ENCODE measurements around the gene RBMS3.
A peak's percentile ranks its signal among the peaks of the same experiment; 100 is the strongest.
"Not testable (repeated sequence)": the region's sequence is repeated elsewhere in the genome, so short reads cannot be mapped to it uniquely, and the experiment has no call there.

The RBMS3 gene

DNA sequence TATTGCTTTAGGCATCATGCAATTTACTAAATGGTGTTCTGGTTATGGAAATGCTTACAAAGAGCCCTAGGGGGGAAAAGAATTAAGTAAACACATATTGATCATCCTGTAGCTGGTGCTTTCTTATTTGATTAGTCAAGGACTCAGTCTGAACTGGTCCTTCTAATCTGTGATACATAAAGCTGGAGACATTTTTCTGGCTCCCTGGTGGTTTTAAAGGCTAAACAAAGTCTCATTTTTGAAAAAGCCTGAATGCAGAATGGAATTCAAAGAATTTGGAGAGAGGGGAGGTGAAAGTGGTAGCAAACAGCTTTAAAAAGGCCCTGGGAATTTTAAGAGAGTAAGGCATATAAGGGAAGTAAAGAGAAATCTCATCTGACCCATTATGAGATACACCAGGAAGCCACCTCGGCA lies 149.7 kb downstream of the RBMS3 start:
- peak; percentile 20 for DNase-seq (ENCODE audit: low spot score)

DNA sequence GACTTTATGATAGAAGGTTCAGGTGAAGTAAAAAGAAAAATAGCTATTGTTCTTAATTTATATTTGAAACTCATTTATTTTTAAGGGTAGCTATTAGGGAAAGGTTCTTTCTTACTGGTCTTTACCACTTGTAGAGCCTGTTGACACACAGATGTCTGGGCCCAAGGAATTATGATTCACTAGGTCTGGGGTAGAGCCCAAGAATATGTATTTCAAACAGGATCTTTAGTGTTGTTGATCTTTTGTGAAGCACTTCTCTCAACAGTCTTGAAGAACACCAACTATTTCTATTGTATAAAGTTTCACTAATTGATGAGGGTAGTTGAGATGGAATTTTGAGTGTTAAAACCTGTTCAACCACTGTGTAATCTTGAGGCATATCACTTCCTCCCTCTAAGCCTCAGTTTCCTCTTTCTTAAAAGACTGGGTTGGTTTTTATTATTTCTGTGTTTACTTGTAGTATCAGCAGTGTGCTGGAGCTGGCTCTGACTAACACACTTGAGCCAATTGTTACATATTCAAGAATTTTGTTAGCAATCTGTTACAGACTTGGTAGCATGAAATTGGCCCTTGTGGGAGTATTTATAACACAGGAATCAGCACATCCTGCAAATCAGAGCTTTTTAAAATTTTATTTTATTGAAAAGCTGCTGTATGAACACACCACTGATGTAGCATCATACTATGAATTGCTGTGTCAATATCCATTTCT lies 155.9 kb downstream of the RBMS3 start:
- no peak for DNase-seq (ENCODE audit: low spot score)

DNA sequence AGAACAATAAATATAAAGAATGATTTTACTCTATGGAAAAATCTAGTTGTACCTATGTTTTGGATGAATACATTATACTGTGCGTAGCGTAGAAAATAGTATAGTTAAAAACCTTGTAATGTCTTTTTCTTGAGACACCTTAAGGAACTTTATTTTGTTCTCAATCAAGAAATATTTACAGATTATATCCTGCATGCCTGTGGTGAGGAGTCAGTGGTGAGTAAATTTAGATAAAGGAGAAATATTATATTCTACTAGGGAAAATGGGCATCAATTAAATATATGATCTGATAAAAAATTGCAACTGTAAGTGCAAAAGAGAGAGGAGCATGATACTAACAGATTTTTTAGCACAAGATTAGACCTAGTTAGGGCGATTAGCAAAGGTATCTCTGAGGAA lies 157.7 kb downstream of the RBMS3 start:
- no peak for DNase-seq (ENCODE audit: low spot score)

DNA sequence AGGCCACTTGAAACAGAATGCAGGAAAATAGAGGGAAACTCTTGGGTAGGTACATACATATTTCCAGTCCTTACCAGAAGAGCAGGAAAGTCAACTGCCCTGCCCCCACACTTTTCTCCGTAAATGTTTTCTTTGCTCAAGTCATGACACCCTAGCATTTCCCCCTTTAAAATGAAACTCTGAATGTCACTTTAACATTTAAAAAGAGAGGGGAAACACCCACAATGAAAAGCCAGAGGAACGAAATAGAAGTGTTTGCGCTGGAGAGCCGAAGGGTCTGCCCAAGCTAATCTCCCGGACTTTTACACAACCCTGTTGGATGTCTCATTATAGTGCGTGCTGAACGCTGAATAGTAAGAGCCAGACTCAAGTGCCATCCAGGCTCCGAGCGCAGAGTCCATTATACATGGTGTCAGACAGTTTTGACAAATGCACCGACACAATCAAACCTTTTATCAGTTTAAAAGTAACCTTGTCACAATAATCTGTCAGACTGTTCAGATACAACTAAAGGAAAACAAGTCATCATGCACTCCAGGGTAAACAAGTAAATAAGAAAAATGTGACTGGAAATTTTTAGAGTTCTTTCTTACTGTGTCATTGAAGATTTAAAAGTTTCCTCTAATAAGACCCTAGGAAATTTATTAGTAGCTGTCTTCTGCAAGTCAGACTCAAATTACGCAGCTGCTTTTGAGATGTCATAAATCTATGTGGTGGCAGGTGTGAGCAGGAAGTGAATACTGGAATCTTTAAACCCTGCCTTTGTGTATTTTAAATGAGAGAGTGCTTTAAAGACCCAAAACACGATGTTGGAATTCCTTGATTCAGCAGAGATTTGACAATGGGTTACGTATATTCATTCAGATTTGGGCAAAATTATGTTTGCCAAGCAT lies 159.8 kb downstream of the RBMS3 start:
- no peak for DNase-seq (ENCODE audit: low spot score)

DNA sequence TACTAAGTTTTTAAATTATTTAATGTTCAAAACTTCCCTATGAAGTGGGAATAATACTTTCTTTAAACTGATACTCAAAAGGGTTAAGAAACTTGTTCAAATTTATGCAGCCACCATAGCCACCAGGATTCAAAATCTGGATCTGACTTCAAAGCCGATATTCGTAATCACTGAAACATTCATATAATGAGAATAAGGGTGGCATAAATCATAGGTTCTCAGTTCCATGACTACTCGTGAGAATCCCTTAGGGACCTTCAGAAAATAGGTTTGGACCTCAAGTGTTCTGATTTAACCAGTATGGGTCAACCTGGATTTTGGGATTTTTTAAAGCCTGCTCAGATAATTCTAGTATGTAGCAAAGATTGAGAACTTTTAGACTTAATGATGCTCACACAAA lies 160.6 kb downstream of the RBMS3 start:
- no peak for DNase-seq (ENCODE audit: low spot score)

- no peak for DNase-seq (ENCODE audit: low spot score)
These were observed 167.2 kb downstream of the RBMS3 start for GRCh38 chr3:29447946-29448627.

DNA sequence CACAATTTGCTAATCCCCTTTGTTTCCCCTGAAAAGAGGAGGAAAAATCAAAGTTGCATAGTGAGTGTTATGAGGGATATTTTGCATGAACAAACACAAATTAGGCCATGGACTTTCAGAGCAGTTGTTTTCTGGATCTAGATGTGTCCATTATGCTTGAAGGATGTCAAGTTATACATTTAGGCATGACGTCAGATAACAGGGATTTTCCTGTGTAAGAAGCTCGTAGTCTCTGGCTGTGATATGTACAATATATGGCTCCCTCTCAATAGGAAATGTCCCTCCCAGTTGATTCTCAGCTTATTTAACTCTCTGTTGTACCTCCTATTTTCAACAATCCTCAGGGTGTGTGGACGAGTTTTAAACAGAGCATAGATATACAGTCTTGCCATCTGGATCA lies 171.0 kb downstream of the RBMS3 start:
- no peak for DNase-seq (ENCODE audit: low spot score)

- no peak for DNase-seq (ENCODE audit: low spot score)
These were observed 172.0 kb downstream of the RBMS3 start for GRCh38 chr3:29452934-29453283.

DNA sequence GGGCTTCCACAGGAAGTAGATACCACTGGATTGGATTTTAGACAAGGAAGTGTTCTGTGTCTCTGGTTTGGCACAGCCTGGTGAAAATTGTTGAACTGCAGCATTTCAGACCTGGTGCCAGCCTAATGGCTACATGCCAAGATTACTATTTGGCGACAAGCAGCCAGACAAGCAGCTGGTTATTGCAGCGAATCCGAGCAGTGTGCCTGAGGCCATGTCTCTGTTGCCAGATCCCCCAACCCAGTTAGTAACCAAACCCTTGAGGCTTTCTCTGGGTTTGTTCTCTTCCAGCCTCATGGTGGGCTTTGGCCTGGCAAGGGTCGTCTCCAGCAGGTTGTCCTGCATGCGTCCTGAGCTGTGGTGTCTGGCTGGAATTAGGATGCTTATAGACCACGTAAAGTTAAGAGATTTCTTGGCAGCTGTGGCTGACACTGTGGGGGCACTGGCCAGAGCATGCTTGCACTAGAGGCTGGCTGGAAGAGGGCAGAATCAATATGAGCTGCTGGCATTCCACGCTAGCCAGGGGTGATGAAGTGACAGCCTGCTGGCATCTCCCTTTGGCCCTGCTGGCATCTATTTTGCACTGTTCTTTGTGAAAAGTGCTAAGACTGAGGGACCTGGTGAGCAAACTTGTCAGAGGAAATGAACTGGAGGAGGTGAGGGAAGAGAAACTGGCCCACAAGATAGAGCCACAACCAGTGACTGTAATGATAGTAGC lies 172.6 kb downstream of the RBMS3 start:
- DNase-seq (ENCODE audit: low spot score) = no peak

DNA sequence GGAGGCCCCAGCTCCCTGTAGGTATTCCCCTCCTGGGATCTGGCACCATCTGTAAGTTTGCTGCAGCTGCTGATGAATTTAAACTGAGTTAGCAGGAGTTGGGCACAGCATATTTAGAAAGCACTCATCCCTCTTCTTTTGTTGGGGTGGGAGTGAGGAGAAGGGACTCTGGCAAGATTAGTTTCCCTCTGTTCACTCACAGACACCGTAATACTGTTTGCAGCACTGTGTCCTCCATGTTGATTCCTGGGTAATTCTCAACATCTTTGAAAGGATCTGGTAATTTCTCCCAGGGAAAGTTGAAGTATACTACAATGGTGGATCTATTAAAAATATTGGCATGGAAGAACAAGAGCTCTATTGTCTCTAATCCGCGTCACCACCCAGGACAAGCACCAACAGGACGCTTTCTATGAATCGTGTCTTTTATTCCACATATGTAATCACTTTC lies 173.3 kb downstream of the RBMS3 start:
- DNase-seq (ENCODE audit: low spot score) = no peak

DNA sequence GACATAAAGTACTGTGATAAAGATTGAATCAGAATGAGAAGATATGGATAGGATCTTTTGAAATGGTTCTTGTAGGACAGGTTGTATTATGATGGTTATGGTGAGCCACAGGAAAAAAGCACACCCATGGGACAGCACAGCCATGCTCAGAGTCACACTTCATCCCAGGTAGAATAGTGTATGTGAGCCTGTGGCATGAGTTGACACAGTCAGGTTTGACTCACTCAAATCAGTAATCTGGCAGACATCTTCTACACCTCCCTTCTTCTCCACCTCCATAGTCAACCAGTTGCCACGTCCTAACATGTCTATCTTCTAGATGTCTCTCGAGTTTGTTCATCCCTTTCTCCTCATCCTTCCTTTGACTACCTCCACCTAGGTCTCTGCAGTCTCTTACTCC lies 176.0 kb downstream of the RBMS3 start:
- DNase-seq (ENCODE audit: low spot score) = no peak

GRCh38 chr3:29463304-29463703 lies 182.4 kb downstream of the RBMS3 start:
- DNase-seq (ENCODE audit: low spot score) = no peak

GRCh38 chr3:29465836-29466235 lies 185.0 kb downstream of the RBMS3 start:
- DNase-seq (ENCODE audit: low spot score) = peak; percentile 54

DNA sequence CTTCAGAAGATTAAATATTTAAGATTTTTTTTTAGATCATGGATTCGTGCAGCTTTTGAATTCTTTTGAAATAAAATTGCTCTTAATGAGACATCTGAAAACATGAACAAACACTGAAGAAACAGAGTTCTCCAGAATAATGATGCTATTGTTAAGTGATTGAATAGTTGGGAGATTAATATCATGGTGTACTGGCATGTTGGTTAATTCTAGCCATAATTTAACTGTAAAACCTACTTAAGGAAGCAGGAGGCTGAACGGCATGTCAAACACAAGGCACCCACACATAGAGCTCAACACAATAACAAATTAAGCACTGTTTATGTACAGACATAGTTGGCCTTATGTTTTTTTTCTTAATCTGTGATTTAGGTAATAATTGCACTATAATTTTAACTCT lies 185.6 kb downstream of the RBMS3 start:
- DNase-seq (ENCODE audit: low spot score) = no peak

DNA sequence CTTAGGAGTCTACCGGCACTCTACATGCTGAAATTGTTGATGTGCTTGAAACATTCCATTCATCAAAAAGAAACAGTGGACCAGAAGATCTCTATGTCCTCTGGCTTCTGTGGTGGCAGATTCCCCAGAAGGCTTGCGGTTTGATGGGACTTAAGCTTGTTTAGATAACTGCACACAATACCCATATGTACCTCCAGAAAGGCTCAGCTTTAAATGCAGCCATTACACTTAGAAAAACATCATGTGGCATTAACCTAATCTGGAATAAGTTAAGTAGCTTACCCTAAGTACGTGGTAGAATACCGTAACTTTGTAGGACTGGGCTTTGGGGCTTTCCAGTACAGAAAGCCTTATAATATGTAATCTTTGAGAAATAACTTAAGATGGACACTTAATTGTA lies 187.3 kb downstream of the RBMS3 start:
- DNase-seq (ENCODE audit: low spot score) = no peak

- DNase-seq (ENCODE audit: low spot score) = not testable (repeated sequence)
These were observed 192.8 kb downstream of the RBMS3 start for GRCh38 chr3:29473481-29474170.

GRCh38 chr3:29475305-29475840 lies 194.5 kb downstream of the RBMS3 start:
- DNase-seq (ENCODE audit: low spot score) = no peak

DNA sequence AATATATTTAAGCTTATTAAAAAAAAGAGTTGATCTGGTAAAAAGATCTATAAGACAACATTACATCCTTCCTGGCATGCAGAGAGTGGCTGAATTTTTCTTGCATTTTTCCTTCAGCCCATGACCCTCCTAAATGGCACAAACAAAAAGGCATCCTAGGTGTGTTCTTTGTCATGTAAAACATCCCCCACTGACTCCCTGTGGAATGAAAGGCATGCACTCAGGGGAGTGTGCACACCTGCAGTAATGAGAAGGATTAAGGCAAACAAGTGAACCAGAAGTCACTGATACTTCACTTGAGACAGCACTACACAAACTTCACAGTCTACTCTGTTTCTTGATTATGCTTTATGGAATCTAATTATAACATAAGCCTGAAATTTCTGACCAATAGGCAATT lies 195.0 kb downstream of the RBMS3 start:
- no peak for DNase-seq (ENCODE audit: low spot score)

DNA sequence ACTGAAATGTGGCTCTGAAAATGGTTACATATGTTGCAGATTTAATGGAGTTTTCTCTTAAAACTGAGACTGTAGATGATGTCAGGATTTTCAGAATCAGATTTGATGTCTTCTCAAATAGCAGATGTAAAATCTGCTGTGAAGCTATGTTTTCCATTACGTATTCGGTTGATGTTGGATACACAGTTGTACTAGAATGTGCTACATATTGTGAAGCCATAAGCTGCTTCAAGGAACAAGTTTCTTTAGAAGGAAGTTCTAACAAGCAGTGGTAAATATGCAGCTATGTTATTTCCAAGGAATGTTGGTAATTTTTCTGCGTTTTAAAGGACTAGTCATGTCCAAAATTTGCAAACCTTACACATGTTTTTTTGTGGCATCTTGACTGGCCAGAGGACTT lies 197.7 kb downstream of the RBMS3 start:
- DNase-seq (ENCODE audit: low spot score) = peak; percentile 18

GRCh38 chr3:29481249-29481648 lies 200.4 kb downstream of the RBMS3 start:
- no peak for DNase-seq (ENCODE audit: low spot score)

Data from hepatic stellate cell (primary cell).